MV-4-11 (cell line): ENCODE results near the gene DBH.

ENCODE experiments used
- DNase-seq: peaks from one replicate; lab custom pipeline; 2025; lab: John Stamatoyannopoulos, UW

DBH gene

GRCh38 chr9:133635533-133636531 is at the start of gene DBH:
Gene DBH (plus strand): TSS chr9:133636363. CDS start chr9:133636372, 9 bp downstream.
- peak; percentile 10 for DNase-seq

DNA sequence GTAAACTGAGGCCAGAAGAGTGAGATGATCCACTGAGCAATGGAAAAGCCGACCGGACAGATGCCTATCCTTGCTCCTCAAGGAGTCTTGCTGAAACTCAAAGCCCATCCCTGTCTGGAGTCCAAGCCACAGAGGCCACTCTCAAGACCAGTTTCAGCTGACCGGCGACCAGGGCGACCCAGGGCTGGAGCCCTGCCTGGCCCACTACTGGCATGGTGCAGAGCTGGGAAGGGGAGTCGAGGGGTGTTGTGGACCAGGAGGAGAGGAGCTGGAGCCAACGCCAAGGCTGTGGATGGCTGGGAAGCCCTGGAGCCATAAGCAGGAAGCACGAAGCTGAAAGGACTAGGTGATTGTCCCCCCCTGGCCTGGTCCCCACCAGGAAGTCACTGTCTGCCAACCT is 49.1 kb upstream of the DBH start:
- DNase-seq: no peak

GRCh38 chr9:133587466-133587865 is 48.7 kb upstream of the DBH start:
- no peak for DNase-seq

DNA sequence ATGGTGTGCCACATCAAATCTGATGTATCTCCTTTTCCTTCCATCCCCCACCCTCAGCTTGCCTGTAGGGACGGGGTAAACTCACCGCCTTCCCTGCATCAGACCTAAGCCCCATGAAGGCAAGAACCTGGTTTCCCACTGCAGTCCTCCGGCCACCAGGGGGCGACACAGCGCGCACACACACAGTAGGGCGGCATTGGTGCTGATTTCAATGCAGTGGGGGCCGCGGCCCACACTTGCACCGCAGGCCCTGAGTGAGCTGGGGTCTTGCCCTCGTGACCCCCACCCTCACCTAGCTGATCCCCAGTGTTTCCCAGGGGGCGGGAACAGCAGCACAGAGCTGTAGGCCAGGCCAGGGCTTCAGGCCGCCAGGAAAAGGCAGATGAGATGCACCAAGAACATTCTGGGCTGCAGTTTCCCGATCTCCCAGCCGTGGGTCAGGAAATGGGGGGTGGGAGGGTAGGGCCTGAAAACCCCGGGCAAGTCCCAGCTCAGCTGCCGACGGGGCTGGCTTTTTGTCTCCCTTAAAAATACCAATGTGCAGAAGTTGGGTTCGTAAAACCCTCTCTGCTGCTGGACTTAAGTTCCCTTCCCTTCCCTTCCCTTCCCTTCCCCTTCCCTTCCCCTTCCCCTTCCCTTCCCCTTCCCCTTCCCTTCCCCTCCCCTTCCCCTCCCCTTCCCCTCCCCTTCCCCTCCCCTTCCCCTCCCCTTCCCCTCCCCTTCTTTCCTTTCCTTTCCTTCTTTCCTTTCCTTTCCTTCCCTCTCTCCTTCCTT is 46.5 kb upstream of the DBH start:
- no peak for DNase-seq

GRCh38 chr9:133590231-133590855 is 45.8 kb upstream of the DBH start:
- no peak for DNase-seq

GRCh38 chr9:133591116-133591910 is 44.9 kb upstream of the DBH start:
- no peak for DNase-seq

- DNase-seq: no peak
Observed at GRCh38 chr9:133591985-133592384, 44.2 kb upstream of the DBH start.

DNA sequence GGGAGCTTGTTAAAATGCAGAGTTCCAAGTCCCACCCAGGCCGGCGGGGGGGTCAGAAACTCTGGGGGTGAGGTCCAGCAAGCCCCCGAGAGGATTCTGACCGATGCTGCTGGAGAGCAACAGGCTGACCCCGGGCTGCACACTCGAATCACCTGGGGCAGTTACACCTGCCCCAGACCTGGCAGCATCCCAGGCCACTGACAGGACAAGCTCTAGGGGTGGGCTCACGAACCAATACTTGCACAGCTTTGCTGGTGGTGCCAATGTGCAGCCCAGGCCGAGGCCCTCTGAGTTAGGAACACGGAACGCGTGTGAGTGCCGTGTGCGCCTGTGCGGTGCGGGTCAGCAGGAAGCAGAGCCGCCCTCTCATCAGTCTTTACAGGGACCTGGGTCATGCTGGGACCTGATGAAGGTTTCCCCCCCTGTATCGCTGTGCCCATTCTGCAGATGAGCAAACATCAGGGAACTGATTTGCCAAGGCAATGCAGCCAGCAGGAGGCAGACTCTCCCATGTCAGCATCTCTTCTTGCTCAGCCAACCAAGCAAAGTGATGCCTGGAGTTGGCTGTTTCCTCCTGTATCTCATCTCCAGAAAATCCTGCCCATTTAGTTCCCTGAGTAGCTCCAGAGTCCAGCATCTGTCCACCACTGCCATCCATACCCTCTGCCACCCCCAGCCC is 43.3 kb upstream of the DBH start:
- DNase-seq: no peak

DNA sequence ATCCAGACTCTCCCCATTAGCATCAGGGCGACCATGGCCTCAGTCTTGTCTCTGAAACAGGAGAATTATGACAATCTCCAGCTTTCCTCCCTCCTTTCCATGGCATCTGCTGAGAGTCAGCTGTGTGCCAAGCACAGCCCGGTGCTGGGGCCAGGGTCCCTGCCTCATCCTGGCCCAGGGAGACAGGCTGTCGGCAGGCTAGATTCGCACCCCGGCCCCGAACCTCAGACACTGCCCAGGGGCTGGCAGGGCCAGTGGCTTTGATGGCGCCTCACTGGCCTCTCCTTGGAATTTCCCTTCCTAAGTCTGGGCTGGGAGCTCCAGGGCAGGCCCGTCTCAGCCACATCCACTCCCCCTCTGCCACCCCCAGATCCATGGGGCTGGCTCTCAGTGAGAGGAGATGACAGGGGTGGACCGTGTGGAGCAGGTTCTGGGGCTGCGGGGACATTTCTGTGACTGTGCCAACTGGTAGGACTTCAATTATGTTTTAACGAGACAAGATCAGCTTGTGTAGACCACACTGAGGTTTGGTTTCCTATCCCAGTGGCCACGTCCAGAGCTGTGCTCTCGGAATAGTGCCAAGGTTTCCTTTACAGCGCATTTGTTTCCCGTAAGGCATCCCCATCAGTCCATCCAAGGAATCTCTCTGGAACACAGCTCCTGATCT is 42.4 kb upstream of the DBH start:
- DNase-seq: no peak

DNA sequence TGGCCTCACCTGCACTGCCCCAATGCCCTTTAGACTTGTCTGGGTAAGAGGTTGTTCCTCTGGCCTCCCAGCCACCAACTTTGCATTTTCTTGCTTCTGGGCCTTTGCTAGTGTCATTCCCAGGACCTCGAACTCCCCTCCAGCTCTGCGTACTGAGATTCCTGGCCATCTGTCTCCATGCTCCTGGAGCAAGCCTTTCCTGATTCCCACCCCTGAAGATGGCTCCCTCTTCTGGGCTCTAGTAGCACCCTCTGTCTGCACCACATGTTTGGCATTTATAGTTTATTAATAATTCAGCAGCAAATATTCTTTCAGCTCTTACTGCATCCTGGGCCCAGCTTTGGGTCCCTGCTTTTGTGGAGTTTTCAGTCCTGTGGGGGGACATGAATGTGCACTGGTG is 41.9 kb upstream of the DBH start:
- DNase-seq: no peak

- DNase-seq: no peak
Observed at GRCh38 chr9:133595910-133596309, 40.3 kb upstream of the DBH start.

- no peak for DNase-seq
Observed at GRCh38 chr9:133597316-133597957, 38.7 kb upstream of the DBH start.

DNA sequence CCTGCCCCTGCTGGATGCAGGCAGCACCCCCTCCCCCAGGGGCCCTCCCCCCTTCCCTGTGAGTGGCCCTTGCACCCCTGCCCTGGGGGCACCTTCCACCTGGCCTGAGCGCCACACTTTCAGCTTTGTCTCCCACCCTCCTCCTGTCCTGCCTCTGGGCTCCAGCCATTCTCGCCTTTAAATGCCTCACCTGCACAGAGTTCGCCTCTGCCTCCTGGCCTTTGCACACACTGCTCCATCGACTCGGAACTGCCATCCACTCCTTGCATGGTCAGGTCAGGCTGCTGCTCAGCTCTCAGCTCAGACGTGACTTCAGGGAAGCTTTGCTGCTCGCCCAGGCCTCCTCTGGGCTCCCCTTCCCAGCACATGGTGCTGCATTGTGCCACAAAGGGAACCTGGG is 37.2 kb upstream of the DBH start:
- no peak for DNase-seq

DNA sequence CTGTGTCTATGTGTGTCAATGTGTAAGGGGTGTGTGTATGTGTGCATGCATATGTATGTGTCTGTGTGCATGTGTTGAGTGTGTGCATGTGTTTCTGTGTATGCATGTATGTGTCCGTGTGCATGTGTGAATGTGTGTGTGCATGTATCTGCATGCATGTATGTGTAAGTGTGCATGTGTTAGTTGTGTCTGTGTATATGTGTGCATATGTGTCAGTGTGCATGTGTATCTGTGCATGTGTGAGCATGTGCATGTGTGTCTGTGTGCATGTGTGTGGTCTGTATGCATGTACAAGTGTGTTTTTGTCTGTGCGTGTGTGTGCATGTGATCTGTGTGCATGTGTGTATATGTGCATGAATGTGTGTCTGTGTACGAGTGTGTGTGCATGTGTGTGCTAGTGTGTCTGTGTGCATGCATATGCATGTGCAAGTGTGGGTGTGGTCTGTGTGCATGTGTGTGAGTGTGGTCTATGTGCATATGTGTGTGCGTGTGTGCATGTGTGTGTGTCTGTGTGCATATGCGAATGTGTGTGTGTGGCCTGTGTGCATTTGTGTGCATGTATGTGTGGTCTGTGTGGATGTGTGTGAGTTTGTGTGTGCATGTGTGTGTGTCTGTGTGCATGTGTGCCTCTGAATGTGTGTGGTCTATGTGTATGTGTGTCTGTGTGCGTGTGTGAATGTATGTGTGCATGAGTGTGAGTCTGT is 36.5 kb upstream of the DBH start:
- DNase-seq: no peak

GRCh38 chr9:133600739-133601138 is 35.4 kb upstream of the DBH start:
- DNase-seq: no peak

- no peak for DNase-seq
Observed at GRCh38 chr9:133601746-133602145, 34.4 kb upstream of the DBH start.

- no peak for DNase-seq
Observed at GRCh38 chr9:133602277-133602676, 33.9 kb upstream of the DBH start.

DNA sequence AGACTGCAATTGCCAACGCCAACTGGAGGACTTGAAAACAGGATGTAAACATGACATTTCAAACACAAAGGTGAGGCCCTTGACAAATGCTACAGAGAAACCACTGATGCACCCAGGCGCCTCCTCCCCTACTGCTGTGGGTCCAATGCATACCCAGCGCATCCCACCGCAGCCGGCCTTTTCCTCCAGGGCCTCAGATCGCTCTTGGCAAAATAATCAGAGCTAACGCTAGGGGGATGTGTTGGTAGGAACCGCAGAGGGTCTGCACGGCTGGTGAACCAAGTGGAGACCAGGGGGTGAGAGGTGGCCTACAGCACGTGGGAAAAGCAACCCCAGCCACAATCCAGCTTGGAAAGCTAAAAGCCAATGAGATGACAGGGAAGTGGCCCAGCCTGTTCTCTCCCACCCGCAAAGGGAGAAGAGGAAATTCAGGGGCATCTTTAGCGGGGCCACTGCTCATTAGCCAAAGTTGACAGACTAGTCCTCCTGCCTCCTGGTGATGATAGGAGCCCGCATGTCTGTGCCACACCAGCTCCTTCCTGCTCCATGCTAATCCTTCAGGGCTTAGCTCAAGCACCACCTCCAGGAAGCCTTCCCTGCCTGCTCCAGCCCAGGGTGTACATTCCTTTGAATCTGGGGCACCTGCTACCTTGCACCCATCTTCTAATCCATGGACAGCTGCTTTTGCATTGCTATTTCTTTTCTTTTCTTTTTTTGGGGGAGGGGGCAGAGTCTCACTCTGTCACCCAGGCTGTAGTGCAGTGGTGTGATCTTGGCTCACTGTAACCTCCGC is 32.8 kb upstream of the DBH start:
- no peak for DNase-seq

GRCh38 chr9:133604214-133604613 is 31.9 kb upstream of the DBH start:
- DNase-seq: peak; percentile 18
